NCI-H2227 (cell line): ENCODE results near the gene HNRNPCL2.
"Not testable (repeated sequence)": the region's sequence is repeated elsewhere in the genome, so short reads cannot be mapped to it uniquely, and the experiment has no call there.

ENCODE experiments used
- DNase-seq: peaks from one replicate; lab custom pipeline; 2025; ENCODE audit not compliant: unreplicated experiment; lab: John Stamatoyannopoulos, UW

Gene HNRNPCL2

DNA sequence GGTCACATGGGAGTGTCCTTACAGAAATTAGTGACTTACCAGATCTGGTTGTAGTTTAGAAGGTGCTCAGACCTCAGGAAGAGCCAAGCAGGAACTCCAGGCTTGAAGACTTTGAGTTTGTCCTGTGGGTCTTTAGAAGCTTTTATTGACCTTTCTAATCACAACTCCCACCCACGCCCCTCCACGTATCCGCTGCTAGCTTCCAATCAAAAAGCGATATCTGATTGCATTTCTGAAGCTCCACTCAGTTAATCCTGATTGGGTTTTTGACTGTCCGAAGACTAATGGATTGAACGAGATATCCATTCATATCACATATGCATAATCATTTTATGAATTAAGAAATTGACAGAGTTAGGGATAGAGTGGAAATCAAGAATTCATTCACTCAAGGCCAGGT, at the start of gene HNRNPCL2:
Gene HNRNPCL2, minus strand, starts transcription at position 101 of the 400 bp plus-strand sequence. CDS start 454 bp downstream, outside the sequence.
- DNase-seq = not testable (repeated sequence)

- DNase-seq = not testable (repeated sequence)
Measured at GRCh38 chr1:13165531-13165930, 48.9 kb upstream of the HNRNPCL2 start, which contains the start of gene HNRNPCL4. Gene HNRNPCL4 (minus strand): TSS chr1:13165631. CDS start chr1:13165467, 164 bp downstream.

- not testable (repeated sequence) for DNase-seq
Measured at GRCh38 chr1:13155909-13156308, 39.3 kb upstream of the HNRNPCL2 start, which contains the start of gene PRAMEF26. Gene PRAMEF26 (minus strand): TSS chr1:13156009. CDS start chr1:13153095, 2,914 bp downstream.

DNA sequence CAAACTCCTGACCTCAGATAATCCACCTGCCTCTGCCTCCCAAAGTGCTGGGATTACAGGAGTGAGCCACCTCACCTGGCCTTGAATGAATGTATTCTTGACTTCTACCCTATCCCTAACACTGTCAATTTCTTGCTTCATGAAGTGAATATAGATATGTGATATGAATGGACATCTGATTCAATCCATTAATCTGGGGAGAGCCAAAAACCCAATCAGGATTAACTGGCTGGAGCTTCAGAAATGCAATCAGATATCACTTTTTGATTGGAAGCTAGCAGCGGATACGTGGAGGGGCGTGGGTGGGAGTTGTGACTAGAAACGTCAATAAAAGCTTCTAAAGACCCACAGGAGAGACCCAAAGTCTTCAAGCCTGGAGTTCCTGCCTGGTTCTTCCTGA, 46.2 kb downstream of the HNRNPCL2 start, which contains the start of gene PRAMEF25:
Gene PRAMEF25, plus strand, starts transcription at position 301 of the 400 bp plus-strand sequence. CDS start 2,920 bp downstream, outside the sequence.
- DNase-seq = not testable (repeated sequence)
